HG03432 (cell line): ENCODE measurements around the gene NUMB.
"Not testable (repeated sequence)": the region's sequence is repeated elsewhere in the genome, so short reads cannot be mapped to it uniquely, and the experiment has no call there.

Source experiments
- ATAC-seq: cut with Tn5 transposase; IDR thresholded peaks from one replicate; pipeline ENCODE4 v1.9.1; 2021; ENCODE audit warnings: mild to moderate bottlenecking, moderate library complexity; ENCODE audit not compliant: unreplicated experiment

Gene NUMB

DNA sequence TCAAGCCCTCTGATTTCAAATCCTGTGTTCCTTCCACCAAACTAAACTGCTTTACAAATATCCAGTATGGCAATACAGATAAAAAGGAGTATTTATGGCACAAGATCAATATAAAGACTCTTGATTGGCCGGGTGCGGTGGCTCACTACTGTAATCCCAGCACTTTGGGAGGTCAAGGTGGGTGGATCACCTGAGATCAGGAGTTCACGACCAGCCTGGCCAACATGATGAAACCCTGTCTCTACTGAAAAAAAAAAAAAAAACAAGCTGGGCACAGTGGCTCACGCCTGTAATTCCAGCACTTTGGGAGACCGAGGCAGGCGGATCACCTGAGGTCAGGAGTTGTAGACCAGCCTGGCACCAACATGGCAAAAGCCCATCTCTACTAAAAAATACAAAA lies 35.3 kb downstream of the NUMB start:
- ATAC-seq: not testable (repeated sequence)

DNA sequence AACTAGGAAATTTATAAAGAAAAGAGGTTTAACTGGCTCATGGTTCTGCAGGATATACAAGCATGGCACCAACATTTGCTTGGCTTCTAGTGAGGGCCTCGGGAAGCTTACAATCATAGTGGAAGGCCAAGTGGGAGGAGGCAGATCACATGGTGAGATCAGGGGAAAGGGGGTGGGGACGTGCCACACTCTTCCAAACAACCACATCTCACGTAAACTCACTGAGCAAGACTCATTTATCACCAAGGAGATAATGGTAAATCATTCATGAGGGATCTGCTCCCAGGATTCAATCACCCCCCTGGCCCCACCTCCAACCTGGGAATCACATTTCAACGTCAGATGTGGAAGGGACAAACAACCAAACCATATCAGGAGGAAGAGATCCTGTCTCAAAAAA lies 35.8 kb downstream of the NUMB start:
- no peak for ATAC-seq

DNA sequence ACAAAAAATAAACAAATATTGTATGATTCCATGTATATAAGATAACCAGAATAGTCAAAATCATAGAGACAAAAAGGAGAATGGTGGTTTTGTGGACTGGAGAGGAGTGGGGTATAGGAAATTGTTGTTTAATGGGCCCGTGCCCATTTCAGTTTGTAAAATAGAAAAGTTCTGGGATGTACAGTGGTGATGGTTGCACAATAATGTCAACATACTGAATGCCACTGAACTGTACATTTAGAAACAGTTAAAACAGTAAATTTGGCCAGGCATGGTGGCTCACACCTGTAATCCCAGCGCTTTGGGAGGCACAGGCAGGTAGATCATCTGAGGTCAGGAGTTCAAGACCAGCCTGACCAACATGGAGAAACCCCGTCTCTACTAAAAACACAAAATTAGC lies 40.1 kb downstream of the NUMB start:
- no peak for ATAC-seq

DNA sequence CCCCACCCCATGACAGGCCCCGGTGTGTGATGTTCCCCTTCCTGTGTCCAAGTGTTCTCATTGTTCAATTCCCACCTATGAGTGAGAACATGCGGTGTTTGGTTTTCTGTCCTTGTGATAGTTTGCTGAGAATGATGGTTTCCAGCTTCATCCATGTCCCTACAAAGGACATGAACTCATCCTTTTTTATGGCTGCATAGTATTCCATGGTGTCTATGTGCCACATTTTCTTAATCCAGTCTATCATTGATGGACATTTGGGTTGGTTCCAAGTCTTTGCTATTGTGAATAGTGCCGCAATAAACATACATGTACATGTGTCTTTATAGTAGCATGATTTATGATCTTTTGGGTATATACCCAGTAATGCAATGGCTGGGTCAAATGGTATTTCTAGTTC lies 52.1 kb downstream of the NUMB start:
- ATAC-seq: not testable (repeated sequence)

DNA sequence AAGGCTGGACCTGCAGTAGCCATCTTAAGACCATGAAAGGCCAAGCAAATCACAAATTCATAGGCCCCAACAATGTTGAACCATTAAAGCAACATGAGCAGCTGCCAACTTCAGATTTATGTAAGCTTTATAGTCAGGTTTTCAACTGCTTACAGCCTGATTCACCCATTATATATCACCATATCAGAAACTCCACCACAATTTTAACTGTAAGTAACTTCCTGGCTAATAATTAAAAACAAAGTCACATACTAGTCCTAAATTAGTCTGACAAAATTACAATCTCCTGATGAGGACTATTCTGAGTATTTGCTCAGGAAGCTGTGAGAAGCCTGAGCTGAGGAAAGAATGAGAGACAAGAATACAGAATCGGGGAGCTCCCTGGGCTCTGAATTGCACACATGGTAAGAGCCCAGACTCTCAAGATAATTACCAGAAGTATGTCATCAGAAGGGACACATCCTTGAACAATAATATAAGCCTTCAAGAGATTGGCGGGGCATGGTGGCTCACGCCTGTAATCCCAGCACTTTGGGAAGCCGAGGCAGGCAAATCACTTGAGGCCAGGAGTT lies 55.1 kb downstream of the NUMB start:
- no peak for ATAC-seq

DNA sequence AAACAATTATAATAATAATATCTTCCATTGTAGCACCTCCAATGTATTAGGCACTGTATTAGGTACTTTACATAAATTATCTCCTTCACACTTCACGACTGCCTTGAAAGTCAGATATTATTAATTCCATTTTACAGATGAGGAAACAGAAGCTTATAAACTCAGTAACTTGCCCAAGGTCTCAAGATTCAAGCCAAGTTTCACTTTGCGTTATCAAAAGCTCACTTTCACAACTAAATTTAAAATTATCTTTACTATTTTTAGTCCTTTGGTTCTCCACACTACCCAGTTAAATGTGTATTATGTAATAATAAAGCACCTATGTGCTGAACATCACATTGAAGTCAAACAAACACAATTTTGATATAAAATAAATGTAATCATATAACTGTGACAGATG lies 55.8 kb downstream of the NUMB start:
- ATAC-seq: no peak

DNA sequence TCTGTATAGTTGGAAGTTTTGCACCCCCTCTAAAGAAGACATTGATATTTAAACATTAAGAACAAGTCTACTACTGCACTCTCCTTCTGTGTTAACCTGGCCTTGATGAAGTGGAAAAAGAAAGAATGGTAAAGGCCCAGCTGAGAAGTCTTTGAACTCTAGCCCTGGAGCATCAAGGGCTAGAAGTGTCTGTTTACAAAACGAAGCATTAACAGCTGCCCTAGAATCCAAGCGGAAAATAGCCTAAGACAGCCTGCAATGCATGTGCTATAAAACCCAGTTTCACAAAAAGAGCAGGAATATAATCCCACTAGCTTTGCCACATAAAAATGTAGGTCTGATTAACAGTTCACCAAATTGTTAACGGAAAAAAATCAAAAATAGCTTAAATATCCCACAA lies 60.5 kb downstream of the NUMB start:
- no peak for ATAC-seq

DNA sequence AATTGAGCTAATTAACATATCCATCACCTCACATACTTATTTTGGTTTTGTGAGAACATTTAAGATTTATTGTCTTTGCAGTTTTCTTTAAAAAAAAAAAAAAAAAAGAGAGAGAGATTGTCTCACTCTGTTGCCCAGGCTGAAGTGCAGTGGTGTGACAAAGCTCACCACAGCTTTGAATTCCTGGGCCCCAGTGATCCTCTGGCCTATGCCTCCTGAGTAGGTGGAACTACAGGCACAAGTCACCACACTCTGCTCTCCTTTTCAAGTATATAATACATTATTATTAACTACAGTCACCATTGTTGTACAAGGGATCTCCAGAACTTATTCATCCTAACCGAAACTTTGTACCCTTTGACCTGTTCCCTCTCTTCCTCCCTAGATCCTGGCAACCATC lies 64.0 kb downstream of the NUMB start:
- no peak for ATAC-seq

DNA sequence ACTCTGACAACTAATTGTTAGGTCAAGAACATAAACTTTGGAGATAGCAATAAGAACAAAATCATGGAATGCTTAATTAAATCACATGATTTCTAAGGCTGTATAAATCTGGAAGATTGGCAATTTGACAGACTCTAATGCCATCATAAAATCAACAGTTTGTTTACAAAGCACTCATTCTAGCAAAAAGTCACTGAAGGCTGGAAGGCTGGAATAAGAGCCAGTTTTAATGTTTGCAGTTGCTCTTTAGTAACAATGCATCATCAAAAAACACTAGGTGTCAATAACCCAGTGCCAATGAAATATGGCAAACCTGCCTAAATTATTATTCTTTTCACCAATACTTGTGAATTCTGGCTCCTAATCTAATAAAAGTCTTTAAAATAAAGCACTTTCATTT lies 65.0 kb downstream of the NUMB start:
- no peak for ATAC-seq

DNA sequence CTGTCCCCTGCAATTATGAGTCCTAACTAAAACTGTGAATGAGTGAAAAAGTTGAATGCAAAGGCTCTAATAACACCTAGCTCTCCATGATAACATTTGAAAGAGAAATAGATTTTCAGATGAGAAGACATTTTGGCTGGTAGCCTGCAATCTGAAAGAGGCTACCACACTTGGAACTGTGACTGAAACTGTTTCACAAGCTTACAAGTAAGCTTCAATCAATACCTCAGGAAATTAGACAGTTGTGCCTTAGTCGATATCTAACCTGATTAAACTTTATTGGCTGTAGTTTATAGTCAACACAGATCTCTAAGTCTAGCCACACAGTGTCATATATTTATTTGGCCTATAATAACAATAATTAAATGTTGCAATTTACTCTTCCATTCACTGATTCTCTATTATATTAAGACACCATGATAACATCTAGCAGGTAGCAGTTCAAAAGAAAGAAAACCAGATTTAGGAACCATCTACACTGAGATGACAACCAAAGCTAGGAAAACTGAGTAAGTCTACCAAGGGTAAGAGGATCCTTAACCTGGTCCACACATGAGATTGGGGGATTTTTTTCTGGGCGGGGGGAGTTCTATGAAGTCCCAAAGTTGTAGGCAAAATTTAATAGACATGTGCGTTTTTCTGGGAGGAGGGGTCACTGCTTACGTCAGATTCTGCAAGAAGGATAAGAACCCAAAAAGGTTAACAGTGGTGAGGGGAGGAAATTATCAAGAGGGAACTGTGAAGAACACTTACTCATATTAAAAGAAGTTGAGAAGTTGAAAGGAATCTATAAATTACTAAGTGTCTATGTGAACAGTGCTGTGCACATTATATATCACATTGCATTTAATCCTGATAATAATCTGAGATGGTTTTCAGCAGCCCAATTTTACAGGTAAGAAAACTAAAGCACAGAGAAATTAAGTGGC lies 65.8 kb downstream of the NUMB start:
- no peak for ATAC-seq

DNA sequence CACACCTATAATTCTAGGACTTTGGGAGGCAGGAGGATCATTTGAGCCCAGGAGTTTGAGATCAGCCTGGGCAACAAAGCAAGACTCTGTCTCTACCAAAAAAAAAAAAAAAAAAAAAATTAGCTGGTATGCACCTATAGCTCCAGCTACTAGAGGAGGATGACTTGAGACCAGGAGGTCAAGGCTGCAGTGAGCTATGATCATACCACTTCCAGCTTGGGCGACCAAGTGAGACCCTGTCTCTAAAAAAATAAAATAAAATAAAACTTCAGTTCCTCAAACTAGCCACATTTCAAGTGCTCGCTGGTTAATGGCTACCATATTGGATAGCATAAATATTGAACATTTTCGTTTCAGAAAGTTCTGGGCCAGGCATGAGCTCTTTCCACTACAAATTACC lies 70.5 kb downstream of the NUMB start:
- ATAC-seq: not testable (repeated sequence)

DNA sequence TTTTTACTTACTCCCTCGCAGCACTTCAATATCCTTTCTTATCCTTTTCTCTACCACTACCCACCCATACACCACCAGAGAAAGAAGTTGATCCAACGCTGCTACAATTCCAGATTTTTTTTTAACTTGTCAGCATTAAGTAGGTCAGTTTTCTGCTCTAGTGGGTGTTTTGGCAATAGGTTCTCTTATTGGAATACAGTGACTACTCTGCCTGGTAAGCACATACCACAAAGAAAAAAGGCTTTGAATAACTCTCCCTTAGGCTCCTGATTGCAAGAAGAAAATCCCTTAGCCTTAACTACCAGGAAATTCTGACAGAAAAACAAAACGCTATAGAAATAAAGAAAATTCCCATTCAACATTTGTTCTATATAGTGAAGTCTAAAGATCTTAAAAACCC lies 72.0 kb downstream of the NUMB start:
- ATAC-seq: no peak

DNA sequence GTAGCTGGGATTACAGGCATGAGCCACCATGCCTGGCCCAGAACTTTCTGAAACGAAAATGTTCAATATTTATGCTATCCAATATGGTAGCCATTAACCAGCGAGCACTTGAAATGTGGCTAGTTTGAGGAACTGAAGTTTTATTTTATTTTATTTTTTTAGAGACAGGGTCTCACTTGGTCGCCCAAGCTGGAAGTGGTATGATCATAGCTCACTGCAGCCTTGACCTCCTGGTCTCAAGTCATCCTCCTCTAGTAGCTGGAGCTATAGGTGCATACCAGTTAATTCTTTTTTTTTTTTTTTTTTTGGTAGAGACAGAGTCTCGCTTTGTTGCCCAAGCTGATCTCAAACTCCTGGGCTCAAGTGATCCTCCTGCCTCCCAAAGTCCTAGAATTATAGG lies 73.3 kb downstream of the NUMB start:
- ATAC-seq: not testable (repeated sequence)

DNA sequence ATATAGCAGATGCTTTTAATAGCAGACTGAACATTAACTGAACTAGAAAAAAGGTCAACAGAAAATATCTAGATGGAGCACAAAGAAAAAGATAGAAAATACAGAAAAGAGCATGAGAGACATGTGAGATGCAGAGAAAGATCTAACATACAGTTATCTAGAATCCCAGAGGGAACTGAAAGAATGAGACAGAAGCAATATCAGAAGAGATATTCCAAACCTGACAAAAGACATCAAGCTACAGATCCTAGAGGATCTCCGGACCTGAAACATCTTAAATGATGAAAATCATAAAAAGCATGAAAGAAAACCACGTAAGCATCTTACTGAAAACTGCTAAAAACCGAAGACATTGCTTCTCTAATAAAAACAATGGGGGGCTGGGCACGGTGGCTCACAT lies 75.0 kb downstream of the NUMB start:
- ATAC-seq: no peak

DNA sequence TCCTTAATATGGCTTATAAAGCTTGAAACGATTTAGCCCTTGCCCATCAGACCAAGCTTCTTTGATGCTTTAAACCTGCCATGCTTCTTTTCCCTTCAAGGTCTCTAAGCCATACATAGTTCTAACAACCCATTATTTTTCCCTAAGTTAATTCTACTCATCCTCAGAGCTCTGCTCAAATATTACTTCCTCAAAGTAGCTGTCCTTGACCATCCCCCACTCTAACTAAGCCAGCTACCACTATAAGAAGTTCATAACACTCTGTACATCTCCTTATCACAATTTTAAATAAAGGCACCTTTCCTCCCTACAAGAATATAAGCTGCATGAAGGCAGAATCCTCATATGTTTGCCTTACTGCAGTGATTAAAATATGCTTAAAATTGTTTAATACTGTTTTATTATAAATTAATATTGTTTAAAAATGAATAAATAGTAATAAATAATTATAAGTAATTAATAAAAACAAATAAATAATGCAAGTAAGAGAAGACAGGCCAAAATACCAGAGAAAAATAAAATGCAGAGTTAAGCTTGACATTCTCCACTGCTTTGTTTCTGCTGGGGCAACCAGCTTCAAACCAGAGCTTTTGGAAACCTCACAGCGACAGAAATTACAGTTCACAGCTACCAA lies 76.8 kb downstream of the NUMB start:
- no peak for ATAC-seq

DNA sequence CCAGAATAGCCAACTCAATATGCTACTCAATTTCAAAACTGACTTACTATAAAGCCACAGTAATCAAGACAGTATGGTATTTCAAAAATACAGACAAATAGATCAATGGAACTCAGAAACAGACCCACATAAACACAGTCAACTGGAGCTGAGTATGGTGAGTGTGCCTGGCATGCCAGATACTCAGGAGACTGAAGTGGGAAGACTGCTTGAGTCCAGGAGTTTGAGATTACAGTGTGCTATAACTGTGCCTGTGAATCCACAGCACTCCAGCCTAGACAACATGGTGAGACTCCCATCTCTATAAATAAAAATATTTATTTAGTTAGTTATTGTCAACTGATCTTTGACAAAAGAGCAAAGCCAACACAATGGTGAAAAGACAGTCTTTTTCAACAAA lies 81.8 kb downstream of the NUMB start:
- no peak for ATAC-seq

DNA sequence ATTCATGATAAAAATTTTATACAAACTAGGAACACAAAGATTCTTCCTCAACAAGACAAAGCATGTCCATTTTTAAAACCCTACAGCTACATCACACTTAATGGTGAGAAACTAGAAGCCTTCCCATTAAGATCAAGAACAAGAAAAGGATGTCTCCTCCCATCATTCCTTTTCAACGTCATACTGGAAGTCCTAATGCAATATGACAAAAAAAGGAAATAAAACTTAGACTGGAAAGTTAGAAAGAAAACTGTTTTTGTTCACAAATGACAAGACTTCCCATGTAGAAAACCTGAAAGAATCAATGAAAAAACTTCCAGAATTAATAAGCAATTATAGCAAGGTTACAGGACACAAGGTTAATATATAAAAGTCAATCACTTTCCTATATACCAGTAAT lies 82.5 kb downstream of the NUMB start:
- no peak for ATAC-seq

DNA sequence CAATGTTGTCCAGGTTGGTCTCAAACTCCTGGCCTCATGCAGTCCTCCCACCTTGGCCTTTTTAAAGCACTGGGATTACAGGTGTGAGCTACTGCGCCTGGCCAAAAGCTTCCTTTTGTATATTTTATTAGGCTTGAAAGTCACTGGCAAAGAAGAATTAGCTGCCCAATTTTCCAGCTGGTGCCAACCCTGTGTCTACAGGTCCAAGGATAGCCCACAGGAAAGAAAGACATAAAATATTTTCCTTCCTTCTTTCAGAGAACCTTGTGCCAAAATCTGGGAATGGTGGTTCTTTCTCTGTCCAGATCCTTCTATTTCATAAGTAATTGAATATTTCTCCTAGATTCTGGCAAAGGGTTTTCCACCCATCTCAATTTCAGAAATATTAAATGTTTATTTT lies 84.1 kb downstream of the NUMB start:
- ATAC-seq: no peak

DNA sequence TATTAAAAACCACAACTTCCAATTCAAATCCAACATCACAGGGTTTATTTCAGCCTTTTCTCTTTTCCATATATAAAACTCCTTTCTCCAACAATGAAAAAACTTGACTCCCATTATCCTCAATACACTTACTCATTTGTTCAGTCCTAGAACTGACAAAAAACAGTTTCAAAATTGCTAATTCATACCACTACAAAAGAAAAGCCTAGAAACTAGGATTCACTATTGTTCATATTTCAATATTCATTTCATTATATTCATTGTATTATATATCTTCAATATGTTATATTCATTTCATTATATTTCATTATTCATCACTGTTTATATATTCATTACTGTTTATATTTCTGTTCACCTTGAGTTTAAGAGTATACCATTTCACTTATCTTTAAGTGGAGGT lies 85.8 kb downstream of the NUMB start:
- no peak for ATAC-seq

DNA sequence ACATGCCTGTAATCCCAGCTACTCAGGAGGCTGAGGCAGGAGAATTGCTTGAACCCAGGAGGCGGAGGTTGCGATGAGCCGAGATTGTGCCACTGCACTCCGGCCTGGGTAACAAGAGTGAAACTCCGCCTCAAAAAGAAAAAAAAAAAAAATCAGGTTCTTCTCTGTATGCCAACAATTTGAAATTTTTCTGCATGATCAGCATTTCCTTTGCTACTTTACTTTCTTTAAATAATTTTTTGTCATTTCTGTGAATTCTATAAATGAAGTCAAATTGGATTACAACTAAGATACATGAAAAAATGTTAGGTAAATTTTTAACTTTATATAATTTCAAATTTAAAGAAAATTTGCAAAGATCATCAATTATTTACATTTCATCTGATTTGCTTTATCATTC lies 87.8 kb downstream of the NUMB start:
- no peak for ATAC-seq

DNA sequence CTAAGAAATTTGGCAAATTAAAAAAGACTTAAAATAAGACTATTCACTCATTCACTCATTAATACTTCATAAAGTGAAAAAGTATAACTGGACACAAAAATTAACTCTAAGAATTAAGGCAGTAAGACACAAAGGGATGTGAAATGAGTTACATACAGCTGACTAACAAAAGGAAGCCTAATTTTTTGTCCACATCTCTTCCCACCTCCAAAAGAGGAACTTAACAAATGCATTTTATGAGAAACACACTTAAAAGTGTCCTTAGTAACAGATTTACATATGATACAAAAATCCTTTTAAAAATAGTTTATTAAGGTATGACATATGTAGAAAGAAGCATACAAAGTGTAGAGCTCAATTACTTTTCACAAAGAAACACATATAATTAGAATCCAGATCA lies 88.9 kb downstream of the NUMB start:
- ATAC-seq: no peak

DNA sequence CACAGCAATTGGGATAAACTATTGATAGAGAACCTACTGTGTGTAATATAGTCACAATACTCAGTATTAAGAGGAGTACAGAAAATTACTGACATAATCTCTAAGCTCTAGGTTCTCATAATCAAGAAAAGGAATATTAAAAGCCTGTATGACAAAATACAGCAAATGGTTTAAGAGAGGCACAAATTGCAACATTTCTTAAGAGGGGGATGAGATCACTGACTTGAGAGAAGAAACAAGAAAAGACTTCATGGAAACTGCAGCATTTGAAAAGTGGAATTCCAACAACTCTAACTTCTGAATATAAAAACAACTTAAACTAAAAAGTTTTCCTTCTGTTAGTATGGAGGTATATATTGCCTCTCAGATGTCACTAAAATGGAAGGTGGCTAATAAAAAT lies 89.7 kb downstream of the NUMB start:
- no peak for ATAC-seq
